GM23338 (cell line): ENCODE measurements around the gene IGFLR1.

Experiments
- CTCF ChIP-seq, 2 experiments: fragments of 200-600 bp in 1 of 2; sonication (generic) in 1 of 2; conservative IDR thresholded peaks; 2 replicates each; pipeline versions ENCODE4 v1.5.1 to v1.6.1; 2016 to 2017; ENCODE audit warnings: antibody characterized with exemption in 2 of 2, low read depth in 2 of 2, mild to moderate bottlenecking in 2 of 2, moderate library complexity in 1 of 2
- EZH2 ChIP-seq: fragments of 200-600 bp; sonication (generic); IDR thresholded peaks from one replicate; pipeline ENCODE4 v1.8.0; 2017; ENCODE audit warnings: antibody characterized with exemption, mild to moderate bottlenecking, low read depth; ENCODE audit not compliant: unreplicated experiment
- EZH2phosphoT487 ChIP-seq: fragments of 200-600 bp; sonication (generic); IDR thresholded peaks from one replicate; pipeline ENCODE4 v1.8.1; 2018; ENCODE audit warnings: antibody characterized with exemption; ENCODE audit not compliant: unreplicated experiment
- NANOG ChIP-seq: IDR thresholded peaks from 2 replicates; pipeline ENCODE4 v1.6.1; 2016; ENCODE audit warnings: antibody characterized with exemption, borderline replicate concordance
- POLR2AphosphoS5 ChIP-seq: IDR thresholded peaks from 2 replicates; pipeline ENCODE4 v1.6.1; 2016; ENCODE audit warnings: antibody characterized with exemption, low read depth

DNA sequence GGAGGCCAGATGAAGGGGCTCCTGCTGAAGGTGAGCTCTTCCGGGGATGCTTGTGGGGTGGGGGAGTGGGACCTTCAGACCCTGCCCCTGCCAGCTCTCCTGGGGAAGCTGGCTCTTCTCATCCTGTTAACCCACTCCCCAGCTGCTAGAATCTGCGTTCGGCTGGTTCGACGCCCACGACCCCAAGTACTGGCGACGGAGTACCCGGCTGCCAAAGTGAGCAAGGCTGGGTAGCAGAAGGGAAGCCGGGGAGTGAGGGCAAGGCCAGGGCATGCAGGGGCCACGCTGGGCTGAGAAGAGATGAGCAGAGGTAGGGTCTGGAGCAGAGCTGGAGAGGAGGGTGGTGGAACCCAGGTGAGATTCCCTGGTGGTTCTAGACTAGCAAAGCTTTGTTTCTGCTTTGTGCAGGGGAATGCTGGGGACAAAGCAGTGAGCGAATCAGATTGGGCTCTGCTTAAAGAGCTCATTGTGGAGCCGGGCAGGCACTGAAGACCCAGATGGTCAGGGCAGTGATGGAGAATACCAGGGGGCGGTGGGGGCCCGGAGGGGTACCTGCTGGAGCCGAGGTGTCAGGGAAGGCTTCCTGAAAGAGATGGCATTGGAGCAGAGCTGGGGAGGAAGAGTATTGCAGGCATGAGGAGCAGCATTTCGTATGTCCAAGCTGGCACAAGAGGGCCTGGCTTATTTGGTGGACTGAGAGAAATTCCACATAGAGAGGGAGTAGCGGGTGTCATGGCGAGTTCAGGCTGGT is 14.1 kb downstream of the IGFLR1 start:
- TF ChIP-seq EZH2phosphoT487 (no peak), NANOG (no peak), POLR2AphosphoS5 (no peak), CTCF (conservative IDR thresholded peaks at IDR 0.05; ENCODE audit: low read depth in 2 of 2) (no peak), EZH2 (no peak)
